Neural cell (in vitro differentiated cells): ENCODE data around the gene S100A1.

Experiments
- CTCF ChIP-seq: fragments of 450-650 bp; IDR thresholded peaks from 2 replicates; pipeline ENCODE4 v1.5.1; 2014; ENCODE audit warnings: antibody characterized with exemption, mild to moderate bottlenecking, moderate library complexity; ENCODE audit not compliant: poor library complexity, severe bottlenecking
- EP300 ChIP-seq: fragments of 450-650 bp; conservative IDR thresholded peaks from 2 replicates; pipeline ENCODE4 v1.6.1; 2014; ENCODE audit warnings: antibody characterized with exemption, mild to moderate bottlenecking, moderate library complexity; ENCODE audit not compliant: poor library complexity, severe bottlenecking
- EZH2 ChIP-seq: fragments of 200-600, 300-800 bp; shearing (Covaris generic), sonication (generic); IDR thresholded peaks from 2 replicates; pipeline ENCODE4 v1.6.1; 2014; ENCODE audit warnings: antibody characterized with exemption, low read length, borderline replicate concordance, mild to moderate bottlenecking; ENCODE audit not compliant: insufficient read depth, poor library complexity, severe bottlenecking
- MXI1 ChIP-seq: fragments of 450-650 bp; conservative IDR thresholded peaks from 2 replicates; pipeline ENCODE4 v1.6.1; 2014; ENCODE audit warnings: antibody characterized with exemption, mild to moderate bottlenecking; ENCODE audit not compliant: poor library complexity, severe bottlenecking
- POLR2AphosphoS5 ChIP-seq: IDR thresholded peaks from 2 replicates; pipeline ENCODE4 v1.6.1; 2012
- RAD21 ChIP-seq: fragments of 450-650 bp; conservative IDR thresholded peaks from 2 replicates; pipeline ENCODE4 v1.6.1; 2014; ENCODE audit warnings: antibody characterized with exemption, mild to moderate bottlenecking, moderate library complexity
- REST ChIP-seq: IDR thresholded peaks from 2 replicates; pipeline ENCODE4 v1.6.1; 2012; ENCODE audit warnings: borderline replicate concordance
- SMC3 ChIP-seq: fragments of 450-650 bp; conservative IDR thresholded peaks from 2 replicates; pipeline ENCODE4 v1.6.1; 2014; ENCODE audit warnings: antibody characterized with exemption, mild to moderate bottlenecking, moderate library complexity; ENCODE audit not compliant: poor library complexity
- TAF1 ChIP-seq: IDR thresholded peaks from 2 replicates; pipeline ENCODE4 v1.6.1; 2012; ENCODE audit warnings: low read depth

GRCh38 chr1:153643816-153644215 is 15.6 kb downstream of the S100A1 start:
- TF ChIP-seq EZH2 (no peak), CTCF (no peak), TAF1 (no peak), POLR2AphosphoS5 (no peak), REST (no peak), EP300 (no peak), SMC3 (no peak), RAD21 (no peak), MXI1 (no peak)
